Stimulated activated CD8-positive, alpha-beta memory T cell treated with anti-CD3 and anti-CD28 coated beads, Interleukin-15, amount 100 ng/mL, for 1 hour (primary cell): ENCODE results near the gene KRTAP3-3.
"Not testable (repeated sequence)": the region's sequence is repeated elsewhere in the genome, so short reads cannot be mapped to it uniquely, and the experiment has no call there.

Source experiments
- DNase-seq: peaks from one replicate; pipeline ENCODE4 v3.0.0-alpha.2; 2020; ENCODE audit warnings: low read depth

KRTAP3-3 gene

DNA sequence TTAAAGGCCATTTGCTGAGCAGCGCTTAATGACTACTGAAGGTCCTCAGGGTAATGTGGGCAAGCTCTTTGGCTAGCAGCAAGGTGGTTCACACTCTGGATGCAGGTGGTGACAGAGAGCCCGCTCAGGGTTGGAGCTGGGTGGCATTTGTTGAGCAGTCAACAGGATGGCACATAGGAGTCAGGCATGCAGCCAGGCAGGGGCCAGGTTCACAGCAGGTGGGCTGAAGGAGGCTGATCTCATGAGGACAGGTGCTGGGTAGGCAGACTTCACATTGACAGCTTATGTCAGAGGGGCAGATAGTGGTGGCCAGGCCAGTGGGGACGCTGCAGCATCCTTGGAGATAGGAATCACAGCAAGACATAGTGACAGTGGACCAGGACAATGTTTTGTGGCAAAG lies 10.4 kb upstream of the KRTAP3-3 start:
- no peak for DNase-seq

DNA sequence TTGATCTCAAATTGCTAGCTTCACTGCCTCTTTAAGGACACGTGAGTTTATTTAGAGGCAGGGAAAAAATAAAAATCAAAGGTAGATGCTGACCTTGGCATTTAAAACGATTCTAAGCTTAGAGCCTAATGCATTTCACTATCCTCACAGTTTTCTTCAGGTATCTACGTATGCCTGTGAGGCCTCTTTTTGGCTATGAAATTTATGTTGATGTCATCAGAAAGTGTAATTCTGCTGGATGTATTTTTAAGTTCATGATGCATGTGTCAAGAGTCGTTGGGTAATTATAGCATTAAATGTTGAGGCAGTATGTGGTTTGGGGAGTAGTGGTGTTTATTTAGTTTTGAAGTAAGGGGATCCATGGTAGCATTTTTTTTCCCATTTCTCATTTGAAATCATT lies 10.0 kb upstream of the KRTAP3-3 start:
- no peak for DNase-seq

DNA sequence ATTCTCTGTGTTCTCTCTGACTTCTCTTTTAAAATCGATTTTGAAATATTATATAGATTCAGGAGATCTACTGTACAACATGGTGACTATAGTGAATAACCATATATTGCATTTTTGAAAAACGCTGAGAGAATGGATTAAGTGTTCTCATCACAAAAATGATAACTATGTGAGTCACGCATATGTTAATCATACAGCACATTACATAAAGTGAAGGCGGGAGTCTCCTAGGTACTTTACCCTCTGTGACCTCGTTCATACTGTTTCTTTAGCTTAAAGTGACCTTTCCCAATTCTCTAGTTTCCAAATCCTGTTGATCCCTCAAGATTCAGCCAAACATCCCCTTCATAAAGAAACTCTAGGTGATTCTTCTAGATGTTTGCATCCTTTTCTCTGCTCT lies 8.8 kb upstream of the KRTAP3-3 start:
- DNase-seq = no peak

- DNase-seq = no peak
Measured at GRCh38 chr17:41001795-41002194, 7.8 kb upstream of the KRTAP3-3 start.

DNA sequence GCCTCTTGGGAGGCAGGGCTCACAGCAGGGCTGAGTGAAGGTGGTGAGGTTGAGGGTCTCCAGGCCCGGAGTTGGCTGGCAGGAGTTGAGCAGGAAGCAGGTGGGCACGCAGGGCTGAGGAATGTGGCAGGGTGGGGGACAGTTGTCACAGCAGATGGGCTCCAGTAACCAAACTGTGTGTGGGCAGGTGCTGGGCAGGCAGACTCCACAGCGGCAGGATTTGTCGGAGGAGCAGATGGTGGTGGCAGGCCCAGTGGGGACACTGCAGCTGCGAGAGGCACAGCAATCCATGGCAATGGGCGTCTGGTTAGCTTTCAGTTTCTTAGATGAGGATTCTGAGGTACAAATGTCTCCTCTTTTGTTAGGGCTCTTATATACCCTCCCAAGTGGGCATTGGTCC lies 5.6 kb upstream of the KRTAP3-3 start, which contains the start of gene KRTAP3-2:
TSS of gene KRTAP3-2 (minus strand) at position 344 of the 400 bp plus-strand sequence. CDS start at position 291, 53 bp downstream.
- not testable (repeated sequence) for DNase-seq

DNA sequence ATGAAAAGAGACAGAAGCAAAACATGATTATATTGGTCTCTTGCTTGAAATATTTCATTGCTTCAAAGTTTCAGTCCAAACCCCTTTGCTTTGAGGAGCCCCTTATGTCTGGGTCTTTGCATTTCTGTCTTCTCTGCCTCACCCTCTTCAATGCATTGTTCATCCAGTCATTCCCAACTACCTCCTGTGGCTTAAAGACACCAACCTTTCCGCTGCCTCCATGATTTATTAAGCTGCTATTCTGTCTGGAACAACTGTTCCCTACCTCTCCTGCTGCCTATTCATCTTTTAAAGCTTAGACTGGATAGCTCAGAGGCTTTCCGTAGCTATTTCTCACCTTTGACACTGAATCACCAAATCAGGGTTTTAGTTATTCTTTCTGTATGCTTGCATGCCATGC lies 3.4 kb upstream of the KRTAP3-3 start:
- no peak for DNase-seq

DNA sequence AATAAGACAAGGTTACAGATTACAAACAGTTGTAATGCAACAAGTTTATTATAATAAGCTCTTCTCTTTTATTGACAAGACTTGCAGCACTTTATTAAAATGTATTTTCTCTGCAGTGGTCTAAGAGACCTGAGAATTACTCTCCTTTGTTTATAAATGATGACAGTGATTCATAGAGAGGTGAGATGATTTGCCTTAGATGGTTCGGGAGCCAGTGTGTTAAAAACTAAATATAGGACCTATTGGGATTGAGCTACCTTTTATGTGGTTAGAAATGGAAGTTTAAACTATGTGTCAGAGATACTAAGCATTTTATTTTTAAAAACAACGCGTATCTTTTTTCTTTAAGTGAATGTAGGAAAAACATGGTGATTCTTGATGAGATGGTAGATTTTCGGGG lies 2.9 kb upstream of the KRTAP3-3 start:
- DNase-seq = no peak

- no peak for DNase-seq
Measured at GRCh38 chr17:40995116-40995515, 1.2 kb upstream of the KRTAP3-3 start.

GRCh38 chr17:40993084-40993483 lies 880 bp downstream of the KRTAP3-3 start:
- no peak for DNase-seq

- no peak for DNase-seq
Measured at GRCh38 chr17:40992666-40993065, 1.3 kb downstream of the KRTAP3-3 start.

- no peak for DNase-seq
Measured at GRCh38 chr17:40986920-40987319, 7.0 kb downstream of the KRTAP3-3 start.

DNA sequence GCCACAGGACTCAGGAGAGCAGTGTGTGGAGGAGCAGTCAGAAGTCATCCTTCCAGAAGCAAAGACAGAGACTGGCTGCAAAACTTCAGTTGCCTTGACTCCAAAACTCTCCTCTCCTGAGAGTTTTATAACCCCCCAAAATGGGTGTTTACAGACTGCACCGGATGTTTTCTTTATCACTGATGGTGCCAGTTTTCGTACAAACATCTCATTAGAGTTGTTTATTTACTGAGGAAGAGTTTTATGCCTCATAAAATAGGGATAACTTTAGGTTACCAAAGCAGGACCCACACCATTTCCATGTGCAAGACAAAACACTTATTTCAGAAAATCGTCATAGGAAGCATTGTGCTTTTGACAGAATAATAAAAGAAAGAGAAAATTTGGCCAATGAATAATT lies 9.7 kb downstream of the KRTAP3-3 start, which contains the start of gene KRT40:
TSS of gene KRT40 (minus strand) at position 101 of the 400 bp plus-strand sequence. CDS start at position 48, 53 bp downstream.
- DNase-seq = no peak

DNA sequence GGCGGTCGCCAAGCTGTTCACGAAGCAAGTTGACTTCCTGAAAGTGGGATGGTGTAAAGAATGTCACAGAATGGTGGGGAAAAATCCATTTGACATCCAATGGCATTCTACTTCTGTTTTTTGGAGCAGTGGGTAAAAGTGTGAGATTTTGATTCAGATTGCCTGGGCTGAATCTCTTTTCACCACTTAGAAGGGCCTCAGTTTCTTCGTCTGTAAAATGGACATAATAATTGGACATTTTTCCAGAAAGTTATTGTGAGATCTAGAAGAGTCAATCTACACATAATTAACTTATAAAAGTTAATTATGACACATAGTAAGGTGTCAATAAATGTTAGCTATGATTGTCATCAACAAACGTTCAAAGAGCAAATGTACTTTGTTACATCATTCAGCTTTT lies 12.8 kb downstream of the KRTAP3-3 start:
- DNase-seq = no peak

GRCh38 chr17:40980596-40980995 lies 13.4 kb downstream of the KRTAP3-3 start:
- DNase-seq = no peak

- no peak for DNase-seq
Measured at GRCh38 chr17:40980117-40980516, 13.8 kb downstream of the KRTAP3-3 start.

DNA sequence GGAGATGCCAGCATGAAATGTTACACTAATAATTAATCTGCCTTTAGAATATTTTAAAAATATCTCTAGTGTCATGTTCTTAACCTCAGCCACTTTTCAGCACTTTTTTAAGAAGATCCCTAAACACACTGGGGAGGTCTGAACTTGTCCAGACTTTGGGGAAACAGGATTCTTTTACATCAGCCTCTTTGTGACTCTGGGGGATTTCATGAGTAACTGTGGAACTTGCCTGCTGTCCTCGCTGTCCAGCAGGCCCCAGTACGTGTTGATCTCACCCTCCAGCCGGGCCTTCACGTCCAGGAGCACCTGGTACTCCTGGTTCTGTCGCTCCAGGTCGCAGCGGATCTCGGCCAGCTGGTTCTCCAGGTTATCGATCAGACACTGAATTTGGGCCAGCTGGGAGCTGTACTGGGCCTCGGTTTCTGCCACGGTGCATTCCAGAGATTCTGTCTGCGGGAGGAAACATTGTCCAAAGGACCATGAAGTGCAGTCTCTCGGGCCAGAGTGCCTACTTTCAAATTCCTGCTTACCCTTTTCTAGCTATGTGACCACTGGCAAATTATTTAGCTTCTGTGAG lies 15.3 kb downstream of the KRTAP3-3 start:
- no peak for DNase-seq

DNA sequence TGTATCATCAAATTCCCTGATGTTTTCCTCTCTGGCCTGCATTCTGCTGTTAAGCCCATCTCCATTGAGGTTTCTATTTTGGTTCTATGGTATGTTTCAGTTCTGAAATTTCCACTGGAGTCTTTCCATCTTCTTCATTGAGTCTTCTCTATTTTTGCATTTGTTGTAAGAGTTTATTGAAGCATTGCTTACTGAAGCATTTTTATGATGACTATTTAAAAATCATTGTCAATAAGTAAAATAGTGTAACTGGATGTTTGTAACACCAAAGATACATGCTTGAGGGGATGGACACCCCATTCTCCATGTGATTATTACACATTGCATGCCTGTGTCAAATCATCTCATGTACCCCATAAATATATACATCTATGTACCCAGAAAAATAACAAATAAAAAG lies 18.4 kb downstream of the KRTAP3-3 start:
- no peak for DNase-seq

GRCh38 chr17:40974366-40974765 lies 19.6 kb downstream of the KRTAP3-3 start:
- DNase-seq = no peak

DNA sequence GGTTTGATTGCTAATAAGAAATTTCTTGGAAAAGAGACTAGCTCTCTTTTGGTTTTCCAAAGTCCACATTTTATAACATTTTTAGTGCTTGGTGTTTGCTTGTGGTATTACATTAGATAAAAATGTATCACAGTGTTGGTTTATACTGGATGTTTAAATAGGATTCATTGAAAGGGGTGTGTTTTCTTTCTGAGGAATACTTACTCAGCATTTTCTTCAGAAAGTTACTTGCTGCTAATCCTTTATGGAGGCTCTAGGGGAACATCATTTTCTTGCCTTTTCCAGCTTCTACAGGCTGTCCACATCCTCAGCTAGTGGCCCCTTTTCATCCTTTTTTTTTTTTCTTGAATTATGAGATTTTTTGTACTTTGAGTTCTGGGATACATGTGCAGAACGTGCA lies 26.4 kb downstream of the KRTAP3-3 start:
- no peak for DNase-seq

- no peak for DNase-seq
Measured at GRCh38 chr17:40966848-40967247, 27.1 kb downstream of the KRTAP3-3 start, which contains the start of gene KRT39. Gene KRT39, minus strand, starts transcription at chr17:40966948. Its CDS starts 92 bp downstream, at chr17:40966856.

DNA sequence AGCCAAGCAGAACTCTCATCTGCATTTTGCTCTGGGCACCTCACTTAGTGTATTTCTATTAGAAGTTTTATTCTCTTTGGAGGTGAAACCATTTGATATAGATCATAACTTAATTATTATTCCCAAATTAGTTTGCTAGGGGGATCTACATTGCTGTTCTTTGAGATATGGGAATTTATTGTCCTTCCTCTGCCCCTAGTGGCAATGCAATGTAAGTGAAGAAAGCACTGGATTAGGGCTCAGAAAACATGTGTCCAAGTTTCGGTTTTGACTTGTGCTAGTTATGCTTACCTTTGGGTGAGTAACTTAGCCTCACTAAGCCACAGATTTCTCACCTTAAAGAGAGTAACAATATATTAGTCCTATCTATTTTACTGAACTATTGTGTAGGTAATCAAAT lies 30.1 kb downstream of the KRTAP3-3 start:
- DNase-seq = no peak

DNA sequence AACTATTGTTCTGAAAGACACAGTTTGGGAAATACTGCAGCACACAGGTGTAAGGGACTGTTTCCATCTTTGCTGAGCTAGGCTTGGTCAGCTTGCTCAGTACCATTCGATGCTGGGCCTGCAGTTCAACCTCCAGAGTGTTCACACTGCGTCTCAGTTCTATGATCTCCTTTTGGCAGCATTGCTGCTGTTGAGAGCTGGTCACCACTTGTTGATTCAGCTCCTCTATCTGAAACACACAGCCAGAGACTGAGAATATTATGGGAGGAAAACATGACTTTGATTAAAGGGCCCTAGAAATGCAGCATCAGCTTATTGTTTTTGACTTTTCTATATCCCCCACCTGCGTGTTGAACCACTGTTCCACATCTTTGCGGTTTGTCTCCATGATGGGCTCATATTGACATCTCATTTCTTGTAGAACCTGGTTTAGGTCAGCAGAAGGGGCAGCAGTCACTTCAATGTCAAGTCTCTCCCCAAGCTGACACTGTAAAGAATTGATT lies 31.9 kb downstream of the KRTAP3-3 start:
- no peak for DNase-seq

DNA sequence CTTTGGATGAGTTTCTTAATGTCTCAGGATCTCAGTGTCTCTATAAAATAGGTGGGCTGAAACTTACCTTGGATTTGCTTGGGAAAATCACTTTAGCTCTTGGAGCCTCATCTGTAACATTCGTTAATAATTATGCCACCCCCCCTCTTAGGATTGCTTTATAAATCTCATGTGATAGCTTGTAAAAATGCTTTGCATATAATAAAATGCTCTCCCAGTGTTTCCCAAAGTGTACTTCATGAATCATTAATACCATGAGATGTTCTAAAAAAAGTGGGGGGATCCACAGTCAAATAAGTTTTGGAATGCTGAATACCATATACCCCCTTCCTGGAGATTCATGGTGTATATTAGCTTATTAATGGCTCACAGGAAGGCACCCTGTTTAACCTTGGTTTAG lies 32.4 kb downstream of the KRTAP3-3 start:
- no peak for DNase-seq

- DNase-seq = no peak
Measured at GRCh38 chr17:40960144-40960543, 33.8 kb downstream of the KRTAP3-3 start.
